ENCODE measurements around the gene KIF3A. TPM values are rescaled to one million over a fixed set of nuclear protein-coding genes. Genes with fewer than 3 reads are reported as not detected.

KIF3A gene
- total RNA-seq, 4 donors from 2014 or later, result 2.2 to 7.6 (median 4.6) TPM

GRCh38 chr5:132665574-132666080, 71.7 kb downstream of the KIF3A start:
- no peak overlapping the region for H3K27ac ChIP-seq
- whole genome bisulfite sequencing, 2 donors, result 79 to 91% methylated on average over 21 of the region's 21 CpGs
- H3K4me3 ChIP-seq, result no peak overlapping the region
- no peaks in the 10 kb centered on the region for H3K36me3 ChIP-seq
- no peaks in the 10 kb centered on the region for H3K4me1 ChIP-seq
- TF ChIP-seq, protein P1, sequence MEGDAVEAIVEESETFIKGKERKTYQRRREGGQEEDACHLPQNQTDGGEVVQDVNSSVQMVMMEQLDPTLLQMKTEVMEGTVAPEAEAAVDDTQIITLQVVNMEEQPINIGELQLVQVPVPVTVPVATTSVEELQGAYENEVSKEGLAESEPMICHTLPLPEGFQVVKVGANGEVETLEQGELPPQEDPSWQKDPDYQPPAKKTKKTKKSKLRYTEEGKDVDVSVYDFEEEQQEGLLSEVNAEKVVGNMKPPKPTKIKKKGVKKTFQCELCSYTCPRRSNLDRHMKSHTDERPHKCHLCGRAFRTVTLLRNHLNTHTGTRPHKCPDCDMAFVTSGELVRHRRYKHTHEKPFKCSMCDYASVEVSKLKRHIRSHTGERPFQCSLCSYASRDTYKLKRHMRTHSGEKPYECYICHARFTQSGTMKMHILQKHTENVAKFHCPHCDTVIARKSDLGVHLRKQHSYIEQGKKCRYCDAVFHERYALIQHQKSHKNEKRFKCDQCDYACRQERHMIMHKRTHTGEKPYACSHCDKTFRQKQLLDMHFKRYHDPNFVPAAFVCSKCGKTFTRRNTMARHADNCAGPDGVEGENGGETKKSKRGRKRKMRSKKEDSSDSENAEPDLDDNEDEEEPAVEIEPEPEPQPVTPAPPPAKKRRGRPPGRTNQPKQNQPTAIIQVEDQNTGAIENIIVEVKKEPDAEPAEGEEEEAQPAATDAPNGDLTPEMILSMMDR (IDR thresholded peaks at IDR 0.05), result no peak
- TF ChIP-seq POLR2A (IDR thresholded peaks at IDR 0.05), result no peak
- peaks cover 0 to 6% (median 0%) of the 10 kb centered on the region in 4 donors for H3K27me3 ChIP-seq
- no peak for DNase-seq
- H3K9me3 ChIP-seq, result no peaks in the 10 kb centered on the region
- intact Hi-C loops (cut with DNase I), result no loop called here

- Histone ChIP-seq H3K4me3 (no peak overlapping the region), H3K4me1 (no peaks in the 10 kb centered on the region), H3K36me3 (no peaks in the 10 kb centered on the region), H3K27ac (no peak overlapping the region), H3K9me3 (no peaks in the 10 kb centered on the region), H3K27me3 (peaks cover 0 to 6% (median 0%) of the 10 kb centered on the region in 4 donors)
- 96 to 97% methylated on average over 6 of the region's 9 CpGs for WGBS, 2 donors
- no peak for DNase-seq
- no peak for TF ChIP-seq POLR2A (IDR thresholded peaks at IDR 0.05)
- TF ChIP-seq, protein P1 (IDR thresholded peaks at IDR 0.05), result no peak
- intact Hi-C loops (cut with DNase I), result no loop called here
These were observed 72.6 kb downstream of the KIF3A start for GRCh38 chr5:132664696-132665209.

- no peaks in the 10 kb centered on the region for H3K9me3 ChIP-seq
- no peaks in the 10 kb centered on the region for H3K4me1 ChIP-seq
- DNase-seq, result no peak
- H3K27me3 ChIP-seq, result peaks cover 0 to 6% (median 0%) of the 10 kb centered on the region in 4 donors
- H3K4me3 ChIP-seq, result no peak overlapping the region
- no peaks in the 10 kb centered on the region for H3K36me3 ChIP-seq
- 70 to 74% methylated on average over 8 to 11 of the region's 13 CpGs for WGBS, 2 donors
- H3K27ac ChIP-seq, result no peak overlapping the region
- TF ChIP-seq, protein P1 (IDR thresholded peaks at IDR 0.05), result no peak
- no peak for TF ChIP-seq POLR2A (IDR thresholded peaks at IDR 0.05)
- intact Hi-C loops (cut with DNase I), result no loop called here
These were observed 73.3 kb downstream of the KIF3A start for GRCh38 chr5:132663771-132664695.

DNA sequence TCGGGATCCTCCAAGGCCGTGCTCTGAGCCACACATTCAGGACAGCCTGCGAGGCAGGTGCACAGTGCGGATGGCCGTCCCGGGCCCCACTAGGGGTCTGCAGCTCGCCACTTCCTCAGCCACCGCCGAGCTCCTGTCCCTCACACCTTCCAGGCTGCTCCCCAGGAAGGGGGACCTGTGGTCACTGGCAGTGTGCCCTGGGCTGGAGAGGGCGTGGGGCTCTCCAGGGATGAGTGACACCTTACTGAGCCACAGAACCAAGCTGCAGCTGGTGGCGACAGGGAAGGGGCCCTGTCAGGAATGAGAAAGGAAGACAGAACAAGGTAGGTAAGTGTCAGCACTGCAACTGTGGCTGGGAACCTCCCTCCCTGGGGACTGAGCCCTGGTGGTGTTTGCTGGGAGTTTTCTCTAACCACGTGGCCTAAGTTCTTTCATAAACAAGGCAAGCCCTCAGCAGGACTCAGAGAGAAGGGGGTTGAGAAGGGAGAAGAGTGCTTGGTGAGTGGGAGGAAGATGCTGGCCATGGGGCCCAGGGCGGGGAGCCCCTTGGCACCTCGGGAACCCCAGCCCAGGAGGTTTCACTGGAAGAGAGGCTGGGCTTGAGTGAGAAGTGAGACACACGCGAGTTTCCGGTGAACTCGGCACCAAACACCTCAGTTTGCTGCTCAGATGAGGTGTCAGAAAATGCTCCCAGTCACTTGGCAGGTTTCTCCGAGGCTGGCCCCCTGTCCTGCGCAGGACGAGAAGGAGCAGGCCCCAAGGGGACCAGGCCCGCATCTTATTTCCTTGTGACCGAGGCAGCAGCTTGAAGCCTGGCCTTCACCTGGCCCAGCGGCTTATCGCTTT, 74.2 kb downstream of the KIF3A start:
- TF ChIP-seq, protein P1 (IDR thresholded peaks at IDR 0.05), result no peak
- no peak for TF ChIP-seq POLR2A (IDR thresholded peaks at IDR 0.05)
- intact Hi-C loops (cut with DNase I), result no loop called here
- Histone ChIP-seq H3K27ac (no peak overlapping the region), H3K36me3 (no peaks in the 10 kb centered on the region), H3K9me3 (no peaks in the 10 kb centered on the region), H3K4me1 (no peaks in the 10 kb centered on the region), H3K4me3 (no peak overlapping the region), H3K27me3 (peaks cover 0 to 6% (median 0%) of the 10 kb centered on the region in 4 donors)
- 66 to 71% methylated on average over 14 of the region's 25 CpGs for WGBS, 2 donors
- no peak for DNase-seq

Measured in esophagus squamous epithelium (tissue), 5 donors.